Brain microvascular endothelial cell (primary cell): ENCODE measurements around the gene MLST8.
"Not testable (repeated sequence)": the region's sequence is repeated elsewhere in the genome, so short reads cannot be mapped to it uniquely, and the experiment has no call there.

ENCODE experiments used
- DNase-seq: peaks from one replicate; pipeline ENCODE4 v3.0.0-alpha.2; 2020
- H3K27ac ChIP-seq: fragments of 250-450 bp; sonication (Bioruptor Pico); 2 replicates; pipeline ENCODE4 v1.5.1; 2020; ENCODE audit warnings: mild to moderate bottlenecking, moderate library complexity
- H3K27me3 ChIP-seq: fragments of 250-450 bp; sonication (Bioruptor Pico); replicated peaks from 2 replicates; pipeline ENCODE4 v1.5.1; 2020; ENCODE audit warnings: mild to moderate bottlenecking
- H3K36me3 ChIP-seq: fragments of 250-450 bp; sonication (Bioruptor Pico); replicated peaks from 2 replicates; pipeline ENCODE4 v1.5.1; 2020; ENCODE audit warnings: mild to moderate bottlenecking
- H3K4me3 ChIP-seq: 2 replicates; pipeline ENCODE4 v1.5.1; 2011; ENCODE audit warnings: low read depth, mild to moderate bottlenecking, control low read depth, low read length, moderate library complexity
- CTCF ChIP-seq: IDR thresholded peaks from 2 replicates; pipeline ENCODE4 v1.5.1; 2011; ENCODE audit warnings: low read depth, mild to moderate bottlenecking, moderate library complexity, low read length, control low read depth, inconsistent platforms; ENCODE audit errors: missing control alignments
- in situ Hi-C: cut with HindIII; loops from 2 replicates; pipeline ENCODE4 v1.10.0; 2017; ENCODE audit warnings: low sequenced_read_pairs, low pct_ligation_motif_present

MLST8 gene

DNA sequence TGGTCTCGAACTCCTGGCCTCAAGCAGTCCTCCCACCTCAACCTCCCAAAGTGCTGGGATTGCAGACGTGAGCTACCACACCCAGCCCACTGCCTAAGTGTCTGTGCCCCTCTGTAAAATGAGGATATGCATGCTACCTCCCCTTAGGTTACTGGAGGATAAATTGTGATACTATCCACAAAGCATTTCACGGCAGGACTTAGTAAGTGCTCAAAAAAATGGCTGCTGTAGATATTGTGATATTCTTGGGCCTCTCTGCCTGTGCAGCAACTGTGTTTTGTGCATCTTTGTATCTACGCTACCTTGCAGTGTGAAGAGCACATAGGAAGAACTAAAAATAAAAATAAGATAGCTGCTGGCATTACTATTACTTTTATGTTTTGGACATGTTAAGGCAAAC is 7.0 kb upstream of the MLST8 start:
- no peak for DNase-seq
- Histone ChIP-seq H3K27ac (no peak overlapping the region), H3K36me3 (no peaks in the 10 kb centered on the region), H3K4me3 (no peak overlapping the region), H3K27me3 (peaks cover 44% of the 10 kb centered on the region)
- no peak for TF ChIP-seq CTCF
- in situ Hi-C loops, result no loop called here

- no peaks in the 10 kb centered on the region for H3K36me3 ChIP-seq
- no peak overlapping the region for H3K27ac ChIP-seq
- H3K4me3 ChIP-seq, result no peak overlapping the region
- DNase-seq, result no peak
- in situ Hi-C loops, result no loop called here
- peaks cover 44% of the 10 kb centered on the region for H3K27me3 ChIP-seq
- TF ChIP-seq CTCF, result no peak
Observed at GRCh38 chr16:2199095-2199494, 6.2 kb upstream of the MLST8 start.

DNA sequence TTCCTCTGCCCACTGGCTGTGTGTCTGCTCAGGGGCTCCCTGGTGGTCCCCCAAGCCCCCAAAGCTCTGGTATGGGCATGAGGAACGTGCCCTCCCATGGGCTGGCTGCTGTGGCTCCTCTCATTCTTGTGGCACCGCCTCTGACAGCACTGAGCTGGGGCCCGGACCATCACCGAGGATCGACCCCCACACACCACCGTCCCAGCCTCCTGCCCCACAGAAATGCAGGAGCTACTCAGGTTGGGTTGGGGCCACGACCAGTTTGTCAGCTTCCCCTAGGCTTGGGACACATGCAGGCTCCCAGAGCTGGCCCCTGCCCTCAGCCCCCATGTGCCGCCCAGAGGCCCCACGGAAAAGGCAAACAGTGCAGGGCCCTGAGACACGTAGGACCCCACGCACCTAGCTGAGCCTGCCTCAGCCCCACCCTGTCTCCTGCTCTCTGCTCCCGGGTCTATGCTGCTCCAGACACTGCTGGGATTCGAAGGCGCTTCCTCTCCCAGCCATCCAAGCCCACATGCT is 5.6 kb upstream of the MLST8 start:
- Histone ChIP-seq H3K27me3 (peaks cover 39% of the 10 kb centered on the region), H3K27ac (no peak overlapping the region), H3K36me3 (no peaks in the 10 kb centered on the region), H3K4me3 (no peak overlapping the region)
- no peak for TF ChIP-seq CTCF
- DNase-seq, result no peak
- in situ Hi-C loops, result no loop called here

GRCh38 chr16:2200313-2200712 is 4.9 kb upstream of the MLST8 start:
- no peak for TF ChIP-seq CTCF
- H3K27me3 ChIP-seq, result peaks cover 32% of the 10 kb centered on the region
- H3K4me3 ChIP-seq, result no peak overlapping the region
- in situ Hi-C loops, result no loop called here
- no peak for DNase-seq
- no peaks in the 10 kb centered on the region for H3K36me3 ChIP-seq
- H3K27ac ChIP-seq, result no peak overlapping the region

DNA sequence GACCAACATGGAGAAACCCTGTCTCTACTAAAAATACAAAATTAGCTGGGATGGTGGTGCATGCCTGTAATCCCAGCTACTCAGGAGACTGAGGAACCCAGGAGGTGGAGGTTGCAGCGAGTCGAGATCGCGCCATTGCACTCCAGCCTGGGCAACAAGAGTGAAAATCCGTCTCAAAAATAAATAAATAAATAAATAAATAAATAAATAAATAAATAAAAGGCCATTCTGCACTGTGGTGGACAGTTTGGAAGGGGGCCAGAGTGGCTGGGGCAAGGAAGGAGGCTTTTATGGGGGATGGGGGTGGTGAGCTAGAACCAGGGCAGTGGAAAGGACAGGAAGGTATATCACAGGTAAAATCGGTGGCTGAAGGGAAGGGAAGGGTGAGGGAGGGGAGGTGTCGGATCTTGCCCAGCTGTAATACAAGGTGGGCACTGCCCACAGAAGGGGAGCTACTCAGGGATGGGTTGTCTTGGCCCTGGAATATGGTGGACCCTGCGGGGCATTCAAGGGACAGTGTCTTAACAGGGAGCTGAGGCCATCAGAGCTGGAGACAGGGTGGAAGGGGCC is 2.0 kb upstream of the MLST8 start:
- in situ Hi-C loops, H3K27me3 ChIP-seq, H3K4me3 ChIP-seq, H3K36me3 ChIP-seq, H3K27ac ChIP-seq, DNase-seq: not testable (repeated sequence)

DNA sequence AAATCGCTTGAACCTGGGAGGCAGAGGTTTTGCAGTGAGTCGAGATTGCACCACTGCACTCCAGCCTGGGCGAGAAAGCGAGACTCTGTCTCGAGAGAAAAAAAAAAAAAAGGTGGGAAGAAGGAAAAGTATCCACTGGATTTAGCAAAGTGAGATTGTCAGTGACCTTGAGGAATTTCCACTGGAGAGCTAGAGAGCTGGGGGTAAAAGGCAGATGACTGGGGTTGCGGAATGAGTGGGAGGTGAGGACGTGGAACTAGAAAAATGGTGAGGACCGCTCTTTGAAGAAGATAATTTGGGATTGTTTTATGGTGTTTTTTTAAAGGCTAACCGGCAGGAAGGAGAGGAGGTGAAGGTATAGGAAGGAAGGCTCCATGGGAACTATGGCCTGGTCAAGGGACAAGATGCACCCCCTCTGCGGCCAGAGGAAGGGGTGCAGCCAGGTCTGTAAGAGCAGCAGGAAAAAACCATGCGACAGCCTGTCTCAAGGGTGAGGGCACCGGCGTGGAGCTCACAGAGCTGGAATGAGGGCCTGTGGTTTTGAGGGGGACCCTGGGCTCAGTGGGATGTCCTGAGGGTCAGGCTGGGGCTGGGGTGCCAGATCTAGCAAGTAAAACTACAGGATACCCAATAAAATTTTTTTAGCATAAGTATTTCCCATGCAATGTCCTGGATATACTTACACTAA is 694 bp upstream of the MLST8 start:
- Histone ChIP-seq H3K36me3 (peaks cover 22% of the 10 kb centered on the region), H3K4me3 (peak overlapping the region; percentile 97), H3K27me3 (no peaks in the 10 kb centered on the region), H3K27ac (peak overlapping the region; percentile 94)
- no peak for TF ChIP-seq CTCF
- DNase-seq, result no peak
- in situ Hi-C loops, result no loop called here
